Brain microvascular endothelial cell (primary cell): ENCODE data around the gene XPNPEP1.
A peak's percentile ranks its signal among the peaks of the same experiment; 100 is the strongest.

Source experiments
- DNase-seq: peaks from one replicate; pipeline ENCODE4 v3.0.0-alpha.2; 2020
- H3K27ac ChIP-seq: fragments of 250-450 bp; sonication (Bioruptor Pico); 2 replicates; pipeline ENCODE4 v1.5.1; 2020; ENCODE audit warnings: mild to moderate bottlenecking, moderate library complexity
- H3K27me3 ChIP-seq: fragments of 250-450 bp; sonication (Bioruptor Pico); replicated peaks from 2 replicates; pipeline ENCODE4 v1.5.1; 2020; ENCODE audit warnings: mild to moderate bottlenecking
- H3K36me3 ChIP-seq: fragments of 250-450 bp; sonication (Bioruptor Pico); replicated peaks from 2 replicates; pipeline ENCODE4 v1.5.1; 2020; ENCODE audit warnings: mild to moderate bottlenecking
- H3K4me3 ChIP-seq: 2 replicates; pipeline ENCODE4 v1.5.1; 2011; ENCODE audit warnings: low read depth, mild to moderate bottlenecking, control low read depth, low read length, moderate library complexity
- in situ Hi-C: cut with HindIII; loops from 2 replicates; pipeline ENCODE4 v1.10.0; 2017; ENCODE audit warnings: low sequenced_read_pairs, low pct_ligation_motif_present
- TF ChIP-seq, protein P1 (sequence below): IDR thresholded peaks from 2 replicates; pipeline ENCODE4 v1.5.1; 2011; ENCODE audit warnings: low read depth, mild to moderate bottlenecking, moderate library complexity, low read length, control low read depth, inconsistent platforms; ENCODE audit errors: missing control alignments

The XPNPEP1 gene

DNA sequence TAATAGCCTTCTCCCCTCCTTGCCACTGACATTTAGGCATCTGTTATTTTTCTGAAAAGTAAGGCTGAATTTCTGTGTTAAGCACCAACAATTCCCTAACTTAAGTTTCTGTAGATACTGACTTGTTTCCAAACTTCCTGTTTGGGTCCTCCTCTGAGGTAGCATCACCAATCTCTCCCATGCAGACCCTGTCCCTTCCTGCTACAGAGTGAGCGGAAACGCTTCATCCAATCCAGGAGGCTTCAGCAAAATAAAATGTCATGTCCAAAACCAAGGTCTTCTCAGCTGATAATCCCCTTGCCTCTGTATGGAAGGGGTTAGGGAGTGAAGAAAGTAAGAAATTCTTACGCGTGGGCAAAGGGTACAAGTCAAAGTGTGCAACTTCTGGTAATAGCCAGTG lies 29.9 kb downstream of the XPNPEP1 start:
- in situ Hi-C loops, result loop anchor here (25.0 kb wide), 1 partner anchor 194 kb away; no protein-coding TSS in a partner anchor
- Histone ChIP-seq H3K4me3 (no peak overlapping the region), H3K27me3 (no peaks in the 10 kb centered on the region), H3K27ac (no peak overlapping the region), H3K36me3 (peaks cover 6% of the 10 kb centered on the region)
- TF ChIP-seq, protein P1, sequence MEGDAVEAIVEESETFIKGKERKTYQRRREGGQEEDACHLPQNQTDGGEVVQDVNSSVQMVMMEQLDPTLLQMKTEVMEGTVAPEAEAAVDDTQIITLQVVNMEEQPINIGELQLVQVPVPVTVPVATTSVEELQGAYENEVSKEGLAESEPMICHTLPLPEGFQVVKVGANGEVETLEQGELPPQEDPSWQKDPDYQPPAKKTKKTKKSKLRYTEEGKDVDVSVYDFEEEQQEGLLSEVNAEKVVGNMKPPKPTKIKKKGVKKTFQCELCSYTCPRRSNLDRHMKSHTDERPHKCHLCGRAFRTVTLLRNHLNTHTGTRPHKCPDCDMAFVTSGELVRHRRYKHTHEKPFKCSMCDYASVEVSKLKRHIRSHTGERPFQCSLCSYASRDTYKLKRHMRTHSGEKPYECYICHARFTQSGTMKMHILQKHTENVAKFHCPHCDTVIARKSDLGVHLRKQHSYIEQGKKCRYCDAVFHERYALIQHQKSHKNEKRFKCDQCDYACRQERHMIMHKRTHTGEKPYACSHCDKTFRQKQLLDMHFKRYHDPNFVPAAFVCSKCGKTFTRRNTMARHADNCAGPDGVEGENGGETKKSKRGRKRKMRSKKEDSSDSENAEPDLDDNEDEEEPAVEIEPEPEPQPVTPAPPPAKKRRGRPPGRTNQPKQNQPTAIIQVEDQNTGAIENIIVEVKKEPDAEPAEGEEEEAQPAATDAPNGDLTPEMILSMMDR, result no peak
- no peak for DNase-seq

DNA sequence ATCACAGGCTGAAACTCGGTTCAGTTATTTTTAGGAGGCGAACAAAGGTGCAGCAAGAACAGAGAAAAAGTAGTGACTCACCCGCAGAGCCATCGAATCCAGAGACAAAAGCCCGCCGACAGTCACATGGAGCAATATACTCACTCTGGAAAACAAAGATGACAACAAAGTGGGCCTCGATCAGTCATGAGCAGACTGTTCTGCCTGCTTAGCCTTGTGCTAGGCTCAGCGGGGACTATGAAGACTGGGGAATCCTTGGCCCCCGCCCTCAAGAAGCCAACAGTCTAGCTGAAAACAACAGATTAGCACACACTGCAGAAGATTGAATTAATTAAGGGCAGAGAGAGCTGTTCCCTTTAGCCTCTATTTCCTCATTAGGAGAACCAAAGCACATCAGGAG lies 30.4 kb downstream of the XPNPEP1 start:
- no peak for DNase-seq
- TF ChIP-seq, protein P1, result no peak
- Histone ChIP-seq H3K27me3 (no peaks in the 10 kb centered on the region), H3K36me3 (peaks cover 6% of the 10 kb centered on the region), H3K4me3 (no peak overlapping the region), H3K27ac (no peak overlapping the region)
- in situ Hi-C loops, result loop anchor here (25.0 kb wide), 1 partner anchor 194 kb away; no protein-coding TSS in a partner anchor

DNA sequence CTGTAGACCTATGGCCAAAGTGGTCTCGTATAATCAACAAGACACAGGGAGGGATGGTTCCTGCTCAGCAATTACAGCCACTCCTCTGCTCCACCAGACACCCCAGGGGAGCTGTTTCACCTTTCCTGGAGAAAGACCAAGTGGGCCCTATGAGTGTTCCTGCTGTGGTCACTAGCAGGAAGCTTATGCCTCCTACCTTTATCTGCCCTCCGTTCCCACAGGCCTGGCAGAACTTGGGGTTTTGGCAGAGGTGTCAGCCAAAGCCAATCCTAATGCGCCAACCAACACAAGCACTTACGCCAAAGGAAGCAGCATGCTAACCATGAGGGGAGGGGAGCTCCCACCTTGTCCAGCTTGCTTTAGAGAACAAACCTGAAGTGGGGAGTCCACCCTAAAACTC lies 31.2 kb downstream of the XPNPEP1 start:
- Histone ChIP-seq H3K27ac (no peak overlapping the region), H3K27me3 (no peaks in the 10 kb centered on the region), H3K4me3 (no peak overlapping the region), H3K36me3 (peaks cover 6% of the 10 kb centered on the region)
- in situ Hi-C loops, result loop anchor here (25.0 kb wide), 1 partner anchor 195 kb away; no protein-coding TSS in a partner anchor
- DNase-seq, result no peak
- TF ChIP-seq, protein P1, result no peak

DNA sequence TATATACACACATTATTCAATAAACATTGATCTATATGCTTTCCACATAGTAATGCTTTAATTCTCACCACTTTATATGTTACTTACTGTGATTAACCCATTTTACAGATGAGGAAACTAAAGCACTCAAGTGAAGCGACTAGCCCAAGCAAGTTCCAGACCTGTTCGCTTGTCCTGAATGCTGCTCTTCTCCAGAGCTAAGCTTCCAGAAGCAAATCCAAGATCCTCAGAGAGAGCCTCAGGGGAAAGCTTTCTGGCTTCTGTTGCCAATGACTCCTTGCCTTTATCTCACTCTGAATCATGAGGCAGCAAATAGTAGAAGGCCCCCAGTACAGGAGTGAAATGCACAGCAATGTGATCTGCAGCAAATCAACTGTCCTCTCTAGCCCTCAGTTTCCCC lies 32.2 kb downstream of the XPNPEP1 start:
- in situ Hi-C loops, result loop anchor here (25.0 kb wide), 1 partner anchor 196 kb away; no protein-coding TSS in a partner anchor

DNA sequence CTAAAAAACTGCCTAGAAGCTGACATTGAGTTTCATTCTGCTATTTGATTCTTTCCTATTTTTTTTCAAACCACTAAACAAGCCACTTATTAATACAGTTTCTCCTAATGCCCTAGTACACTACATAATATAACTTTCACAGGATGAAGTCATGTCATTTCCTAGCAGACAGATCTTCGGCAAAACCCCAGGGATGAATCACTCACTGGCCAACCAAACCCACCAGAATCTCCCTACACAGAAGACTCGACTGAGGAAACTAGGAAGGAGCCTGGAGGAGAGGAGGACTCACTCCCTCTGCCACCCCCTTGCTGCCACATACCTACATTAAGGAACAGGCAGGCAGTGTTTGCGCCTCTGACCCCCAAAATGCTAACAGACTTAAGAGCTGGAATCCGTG lies 33.4 kb downstream of the XPNPEP1 start:
- H3K4me3 ChIP-seq, result no peak overlapping the region
- peak overlapping the region; percentile 54 for H3K27ac ChIP-seq
- peaks cover 8% of the 10 kb centered on the region for H3K36me3 ChIP-seq
- H3K27me3 ChIP-seq, result no peaks in the 10 kb centered on the region
- TF ChIP-seq, protein P1, result peak; percentile 50
- peak; percentile 89 for DNase-seq
- in situ Hi-C loops, result loop anchor here (25.0 kb wide), 1 partner anchor 197 kb away; no protein-coding TSS in a partner anchor

More for the DNA sequence above, 32.2 kb downstream of the XPNPEP1 start:
- Histone ChIP-seq H3K36me3 (peaks cover 6% of the 10 kb centered on the region), H3K27me3 (no peaks in the 10 kb centered on the region), H3K27ac (no peak overlapping the region), H3K4me3 (no peak overlapping the region)
- no peak for DNase-seq
- TF ChIP-seq, protein P1, result no peak

DNA sequence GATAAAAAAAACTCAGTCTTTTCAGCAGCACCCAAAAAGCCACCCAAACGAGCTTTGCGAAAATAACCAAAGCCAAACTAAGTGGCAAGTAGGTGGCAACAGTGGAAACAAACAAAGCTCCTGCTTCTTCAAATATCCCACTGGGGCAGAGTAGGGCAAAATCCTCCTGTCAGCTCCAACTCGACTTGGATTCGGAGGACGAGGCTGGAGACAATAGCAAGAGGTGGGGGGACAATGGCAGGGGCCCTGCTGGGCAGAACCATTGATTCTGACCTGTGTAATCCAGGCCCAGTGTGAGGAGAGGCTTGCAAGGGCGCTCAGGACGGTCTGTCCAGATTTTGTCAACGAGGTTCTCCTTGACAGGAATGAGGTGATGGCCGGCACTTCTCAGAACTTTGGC lies 35.5 kb downstream of the XPNPEP1 start:
- in situ Hi-C loops, result loop anchor here (25.0 kb wide), 1 partner anchor 200 kb away; no protein-coding TSS in a partner anchor
- Histone ChIP-seq H3K27me3 (no peaks in the 10 kb centered on the region), H3K36me3 (peaks cover 16% of the 10 kb centered on the region), H3K4me3 (no peak overlapping the region), H3K27ac (no peak overlapping the region)
- TF ChIP-seq, protein P1, result no peak
- no peak for DNase-seq
